CD14-positive monocyte (primary cell): ENCODE measurements around the gene DGCR2. TPM values are rescaled to one million over a fixed set of nuclear protein-coding genes. Genes with fewer than 3 reads are reported as not detected.
A peak's percentile ranks its signal among the peaks of the same experiment; 100 is the strongest.

Experiments
- DNase-seq, 3 donors: peaks; one replicate each; pipeline ENCODE4 v3.0.0-alpha.2; 2011 to 2022
- H2AFZ ChIP-seq: 2 replicates; pipeline ENCODE4 v1.6.0; 2012; ENCODE audit warnings: mild to moderate bottlenecking, low read depth, low read length, inconsistent platforms; ENCODE audit not compliant: insufficient read depth, poor library complexity, severe bottlenecking
- H3K27ac ChIP-seq, 2 donors: 1 replicate in 1 of 2; 2 replicates in 1 of 2; pipeline ENCODE4 v1.5.1; 2012 to 2013; ENCODE audit warnings: low read length in 2 of 2, control low read depth in 1 of 2, inconsistent platforms in 1 of 2, low read depth in 1 of 2, mild to moderate bottlenecking in 1 of 2
- H3K27me3 ChIP-seq, 2 donors: one replicate each; pipeline versions ENCODE4 v1.6.0 to v1.6.1; 2011 to 2013; ENCODE audit warnings: low read length in 2 of 2; ENCODE audit not compliant: control insufficient read depth in 2 of 2, insufficient read depth in 2 of 2
- H3K36me3 ChIP-seq, 2 donors: replicated peaks in 1 of 2; 1 replicate in 1 of 2; 2 replicates in 1 of 2; pipeline versions ENCODE4 v1.5.1 to v1.6.1; 2012 to 2013; ENCODE audit warnings: low read length in 2 of 2, control low read depth in 1 of 2, inconsistent platforms in 1 of 2, mild to moderate bottlenecking in 1 of 2; ENCODE audit not compliant: insufficient read depth in 2 of 2, control insufficient read depth in 1 of 2
- H3K4me1 ChIP-seq, 2 donors: 1 replicate in 1 of 2; 2 replicates in 1 of 2; pipeline versions ENCODE4 v1.5.1 to v1.6.1; 2012 to 2013; ENCODE audit warnings: low read length in 2 of 2, control low read depth in 1 of 2, inconsistent platforms in 1 of 2, mild to moderate bottlenecking in 1 of 2, moderate library complexity in 1 of 2; ENCODE audit not compliant: insufficient read depth in 2 of 2, control insufficient read depth in 1 of 2
- H3K4me2 ChIP-seq: replicated peaks from 2 replicates; pipeline ENCODE3; 2012; ENCODE audit warnings: low read length, moderate library complexity, mild to moderate bottlenecking; ENCODE audit not compliant: poor library complexity, severe bottlenecking; ENCODE audit errors: extremely low read depth
- H3K4me3 ChIP-seq, 3 experiments: fragments of 200-600 bp in 1 of 3; sonication (generic) in 1 of 3; replicated peaks in 1 of 3; 1 replicate in 2 of 3; 2 replicates in 1 of 3; pipeline ENCODE4 v1.5.1; 2011 to 2013; ENCODE audit warnings: low read length in 3 of 3, mild to moderate bottlenecking in 3 of 3, control low read depth in 2 of 3, low read depth in 2 of 3, inconsistent platforms in 1 of 3, moderate library complexity in 1 of 3
- H3K79me2 ChIP-seq: 2 replicates; pipeline ENCODE4 v1.6.0; 2012; ENCODE audit warnings: mild to moderate bottlenecking, control low read depth, inconsistent platforms, low read length, moderate library complexity; ENCODE audit not compliant: insufficient read depth
- H3K9ac ChIP-seq: 2 replicates; pipeline ENCODE4 v1.6.0; 2017; ENCODE audit warnings: low read length, mild to moderate bottlenecking; ENCODE audit not compliant: insufficient read depth, poor library complexity, severe bottlenecking
- H3K9me3 ChIP-seq, 2 donors: replicated peaks in 1 of 2; 1 replicate in 1 of 2; 2 replicates in 1 of 2; pipeline versions ENCODE4 v1.5.1 to v1.6.1; 2012 to 2013; ENCODE audit warnings: low read length in 2 of 2, control low read depth in 1 of 2; ENCODE audit not compliant: control insufficient read depth in 1 of 2, insufficient read depth in 1 of 2
- H4K20me1 ChIP-seq: 2 replicates; pipeline ENCODE4 v1.6.0; 2012; ENCODE audit warnings: mild to moderate bottlenecking, low read length, control low read depth, moderate library complexity; ENCODE audit not compliant: insufficient read depth
- H3K27ac Mint-ChIP-seq, 7 donors: one replicate each; pipeline ENCODE4 v1.8.0; 2020; ENCODE audit warnings: mild to moderate bottlenecking in 7 of 7, mixed read lengths in 7 of 7, moderate library complexity in 6 of 7, inconsistent platforms in 2 of 7
- H3K27me3 Mint-ChIP-seq, 3 donors: one replicate each; pipeline ENCODE4 v1.8.0; 2021 to 2022; ENCODE audit warnings: low read depth in 3 of 3, mild to moderate bottlenecking in 3 of 3, mixed read lengths in 3 of 3, moderate library complexity in 3 of 3, inconsistent platforms in 1 of 3
- H3K36me3 Mint-ChIP-seq, 2 donors: one replicate each; pipeline ENCODE4 v1.8.0; 2020; ENCODE audit warnings: mixed read lengths in 2 of 2, inconsistent platforms in 1 of 2, mild to moderate bottlenecking in 1 of 2
- H3K4me1 Mint-ChIP-seq: one replicate; pipeline ENCODE4 v1.8.0; 2020; ENCODE audit warnings: mild to moderate bottlenecking, mixed read lengths
- H3K4me3 Mint-ChIP-seq, 2 donors: one replicate each; pipeline ENCODE4 v1.8.0; 2020; ENCODE audit warnings: mild to moderate bottlenecking in 2 of 2, mixed read lengths in 2 of 2, moderate library complexity in 1 of 2
- H3K9me3 Mint-ChIP-seq, 7 donors: one replicate each; pipeline ENCODE4 v1.8.0; 2020 to 2022; ENCODE audit warnings: mixed read lengths in 7 of 7, mild to moderate bottlenecking in 6 of 7, moderate library complexity in 6 of 7, inconsistent platforms in 2 of 7
- WGBS: methylation state at CpG from one replicate; pipeline ENCODE4 v1.1.5; 2013; ENCODE audit warnings: missing lambda C conversion rate; ENCODE audit not compliant: insufficient coverage; 5-methylcytosine and 5-hydroxymethylcytosine counted together
- intact Hi-C, 2 donors: fragments of 100-400 bp; cut with micrococcal nuclease; formaldehyde crosslinking; loops; one replicate each; pipeline versions ENCODE4 v1.15.0 to v1.15.1; 2023
- polyA plus RNA-seq, 3 donors: library from polyadenylated mRNA; depleted of rRNA in 1 of 3; unstranded in 2 of 3; stranded (reverse) in 1 of 3; fragments of 300-500 nt in 2 of 3; fragments of >200 nt in 1 of 3; fragmentation: Illumina TruSeq in 2 of 3; gene quantifications; 1 replicate in 2 of 3; 2 replicates in 1 of 3; pipeline ENCODE4 v1.2.3, GENCODE V29; 2012 to 2021
- TF ChIP-seq, protein P1 (sequence below): fragments of 200-600 bp; IDR thresholded peaks from one replicate; pipeline ENCODE4 v1.8.0; 2022; ENCODE audit warnings: antibody characterized with exemption, mild to moderate bottlenecking

DGCR2 gene
- polyA plus RNA-seq, 3 donors = 28.9 to 37.0 (median 36.2) TPM

DNA sequence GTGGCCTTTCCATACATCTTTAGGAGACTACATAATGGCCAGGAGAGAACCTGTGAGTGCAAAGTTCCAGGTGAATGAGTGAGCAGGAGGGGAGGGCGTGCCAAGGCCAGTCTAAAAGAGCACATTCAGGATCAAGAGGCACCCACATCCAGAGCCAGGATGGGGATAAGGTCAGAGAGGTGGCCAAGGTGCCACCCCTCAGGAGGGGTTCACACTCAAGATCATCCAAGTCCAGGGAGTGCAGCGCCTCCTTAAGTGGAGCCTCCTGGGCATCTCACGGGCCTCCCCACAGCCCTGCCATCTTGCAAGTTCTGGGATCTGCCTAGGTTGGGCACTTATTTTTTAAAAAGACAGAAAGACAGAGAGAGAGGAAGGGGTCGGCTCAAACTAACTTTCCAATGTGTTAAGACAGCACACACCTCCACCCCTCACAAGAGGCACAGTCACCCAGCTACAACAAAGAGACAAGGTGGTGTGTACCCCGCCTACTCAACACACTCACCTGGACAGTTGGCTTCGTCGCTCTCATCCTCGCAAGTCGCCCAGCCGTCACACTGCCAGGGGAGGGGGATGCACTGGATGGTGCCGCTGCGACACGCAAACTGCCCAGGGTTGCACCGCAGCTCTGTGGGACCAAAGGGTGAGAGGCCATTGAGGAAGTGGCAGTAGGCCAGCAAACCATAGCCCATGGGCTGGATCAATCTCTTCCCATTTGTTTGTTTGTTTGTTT is 33.2 kb downstream of the DGCR2 start:
- peak overlapping the region in 1 of 2 donors; percentile 96 for H3K27ac ChIP-seq
- H3K4me3 ChIP-seq = no peak overlapping the region
- no peak overlapping the region for H3K9ac ChIP-seq
- H3K9me3 Mint-ChIP-seq = no peaks in the 10 kb centered on the region
- H3K79me2 ChIP-seq = peaks cover 73% of the 10 kb centered on the region
- DNase-seq = no peak
- peaks cover 2 to 24% of the 10 kb centered on the region in 2 donors for H3K36me3 ChIP-seq
- H2AFZ ChIP-seq = no peak overlapping the region
- H4K20me1 ChIP-seq = peaks cover 5% of the 10 kb centered on the region
- no peaks in the 10 kb centered on the region for H3K9me3 ChIP-seq
- peaks cover 0 to 2% (median 0%) of the 10 kb centered on the region in 3 donors for H3K27me3 Mint-ChIP-seq
- H3K27ac Mint-ChIP-seq = peak overlapping the region; percentile 38 to 99 (median 80)
- H3K4me2 ChIP-seq = no peak overlapping the region
- no peaks in the 10 kb centered on the region for H3K27me3 ChIP-seq
- H3K36me3 Mint-ChIP-seq = peaks cover 18 to 35% of the 10 kb centered on the region in 2 donors
- TF ChIP-seq, protein P1, sequence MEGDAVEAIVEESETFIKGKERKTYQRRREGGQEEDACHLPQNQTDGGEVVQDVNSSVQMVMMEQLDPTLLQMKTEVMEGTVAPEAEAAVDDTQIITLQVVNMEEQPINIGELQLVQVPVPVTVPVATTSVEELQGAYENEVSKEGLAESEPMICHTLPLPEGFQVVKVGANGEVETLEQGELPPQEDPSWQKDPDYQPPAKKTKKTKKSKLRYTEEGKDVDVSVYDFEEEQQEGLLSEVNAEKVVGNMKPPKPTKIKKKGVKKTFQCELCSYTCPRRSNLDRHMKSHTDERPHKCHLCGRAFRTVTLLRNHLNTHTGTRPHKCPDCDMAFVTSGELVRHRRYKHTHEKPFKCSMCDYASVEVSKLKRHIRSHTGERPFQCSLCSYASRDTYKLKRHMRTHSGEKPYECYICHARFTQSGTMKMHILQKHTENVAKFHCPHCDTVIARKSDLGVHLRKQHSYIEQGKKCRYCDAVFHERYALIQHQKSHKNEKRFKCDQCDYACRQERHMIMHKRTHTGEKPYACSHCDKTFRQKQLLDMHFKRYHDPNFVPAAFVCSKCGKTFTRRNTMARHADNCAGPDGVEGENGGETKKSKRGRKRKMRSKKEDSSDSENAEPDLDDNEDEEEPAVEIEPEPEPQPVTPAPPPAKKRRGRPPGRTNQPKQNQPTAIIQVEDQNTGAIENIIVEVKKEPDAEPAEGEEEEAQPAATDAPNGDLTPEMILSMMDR = no peak
- intact Hi-C loops = loop anchor here (5.0 kb wide), 1 partner anchor 33 kb away; the partner anchor contains the start of gene DGCR2 (in 2 of the 2)
- H3K4me3 Mint-ChIP-seq = no peak overlapping the region
- 100% methylated on average over 3 of the region's 14 CpGs for WGBS
- H3K4me1 Mint-ChIP-seq = peaks cover 74% of the 10 kb centered on the region
- peaks cover 61 to 72% of the 10 kb centered on the region in 2 donors for H3K4me1 ChIP-seq

DNA sequence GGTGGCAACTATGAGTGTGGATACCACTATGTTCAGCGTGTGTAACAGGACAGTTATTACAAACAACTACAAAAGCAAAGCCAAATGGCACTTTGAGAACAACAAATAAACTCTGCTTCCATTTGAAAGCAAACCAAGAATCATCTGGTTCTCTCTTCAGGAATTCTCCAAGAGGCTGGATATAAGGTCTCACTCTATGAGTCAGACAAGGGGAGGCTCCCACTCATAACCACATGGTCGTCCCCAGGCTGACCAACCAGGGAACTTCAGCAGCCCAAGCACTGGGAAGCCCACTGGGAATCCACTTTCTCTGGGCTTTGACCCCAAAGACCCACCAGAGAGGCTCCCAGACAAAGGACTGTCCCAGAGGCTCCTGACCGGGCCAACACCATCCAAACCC is 35.3 kb downstream of the DGCR2 start:
- Histone ChIP-seq H3K79me2 (peaks cover 67% of the 10 kb centered on the region), H2AFZ (no peak overlapping the region), H3K4me2 (peak overlapping the region; percentile 77), H3K9me3 (no peaks in the 10 kb centered on the region), H3K9ac (peak overlapping the region; percentile 55), H3K36me3 (peaks cover 4 to 38% of the 10 kb centered on the region in 2 donors), H4K20me1 (no peaks in the 10 kb centered on the region), H3K27me3 (no peaks in the 10 kb centered on the region), H3K4me3 (peak overlapping the region in 1 of 3 experiments; percentile 70), H3K27ac (peak overlapping the region; percentile 92 to 96), H3K4me1 (peaks cover 51 to 59% of the 10 kb centered on the region in 2 donors)
- 80% methylated on average over 2 of the region's 3 CpGs for WGBS
- DNase-seq = peak in 2 of 3 donors; percentile 52 to 79
- peaks cover 66% of the 10 kb centered on the region for H3K4me1 Mint-ChIP-seq
- intact Hi-C loops = loop anchor here (1.0 to 5.0 kb wide), 2 partner anchors 22 to 35 kb away; partner anchors contain the start of gene DGCR2 (in 2 of the 2)
- peak overlapping the region; percentile 92 to 99 (median 96) for H3K27ac Mint-ChIP-seq
- H3K4me3 Mint-ChIP-seq = peak overlapping the region in 1 of 2 donors; percentile 53
- TF ChIP-seq, protein P1 = no peak
- H3K9me3 Mint-ChIP-seq = no peaks in the 10 kb centered on the region
- no peaks in the 10 kb centered on the region for H3K27me3 Mint-ChIP-seq
- H3K36me3 Mint-ChIP-seq = peaks cover 28 to 52% of the 10 kb centered on the region in 2 donors
